Measurements from ENCODE around the gene PTPRK. TPM values are rescaled to one million over a fixed set of nuclear protein-coding genes. Genes with fewer than 3 reads are reported as not detected.

The PTPRK gene
- total and polyA plus RNA-seq, 2 of the 13 experiments (the other 11 are each of a cell fraction or from before 2014, with no cell fraction given), result 43.6 to 98.3 TPM

GRCh38 chr6:128062882-128063603 is 457.4 kb downstream of the PTPRK start (continued):
- TF ChIP-seq, protein P1, sequence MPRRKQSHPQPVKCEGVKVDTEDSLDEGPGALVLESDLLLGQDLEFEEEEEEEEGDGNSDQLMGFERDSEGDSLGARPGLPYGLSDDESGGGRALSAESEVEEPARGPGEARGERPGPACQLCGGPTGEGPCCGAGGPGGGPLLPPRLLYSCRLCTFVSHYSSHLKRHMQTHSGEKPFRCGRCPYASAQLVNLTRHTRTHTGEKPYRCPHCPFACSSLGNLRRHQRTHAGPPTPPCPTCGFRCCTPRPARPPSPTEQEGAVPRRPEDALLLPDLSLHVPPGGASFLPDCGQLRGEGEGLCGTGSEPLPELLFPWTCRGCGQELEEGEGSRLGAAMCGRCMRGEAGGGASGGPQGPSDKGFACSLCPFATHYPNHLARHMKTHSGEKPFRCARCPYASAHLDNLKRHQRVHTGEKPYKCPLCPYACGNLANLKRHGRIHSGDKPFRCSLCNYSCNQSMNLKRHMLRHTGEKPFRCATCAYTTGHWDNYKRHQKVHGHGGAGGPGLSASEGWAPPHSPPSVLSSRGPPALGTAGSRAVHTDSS (CRISPR knock-in tag; conservative IDR thresholded peaks at IDR 0.05), result no peak
- TF ChIP-seq CCDC6 (CRISPR knock-in tag; IDR thresholded peaks at IDR 0.05) (no peak), NCOA2 (CRISPR knock-in tag; IDR thresholded peaks at IDR 0.05) (peak; percentile 97), ZNF530 (CRISPR knock-in tag; IDR thresholded peaks at IDR 0.05; ENCODE audit: low read depth) (no peak), RAD51 (IDR thresholded peaks at IDR 0.05; ENCODE audit: borderline replicate concordance) (no peak), ZNF101 (CRISPR knock-in tag; IDR thresholded peaks at IDR 0.05; ENCODE audit: borderline replicate concordance, low read depth) (0 out of 2 replicates have a peak, but pooled peaks have one; percentile 53), HNRNPUL1 (IDR thresholded peaks at IDR 0.05; ENCODE audit: low read depth, low read length) (no peak), ZNF546 (CRISPR knock-in tag; conservative IDR thresholded peaks at IDR 0.05) (no peak), ETS1 (CRISPR knock-in tag; IDR thresholded peaks at IDR 0.05) (no peak), MAFG (CRISPR knock-in tag; IDR thresholded peaks at IDR 0.05) (no peak), SSRP1 (CRISPR knock-in tag; IDR thresholded peaks at IDR 0.05) (peak; percentile 72; the same call in 1 of the 2 replicates), JUN (CRISPR knock-in tag; IDR thresholded peaks at IDR 0.05) (peak; percentile 93), ZFP37 (CRISPR knock-in tag; IDR thresholded peaks at IDR 0.05; ENCODE audit: borderline replicate concordance) (no peak), ZNF260 (CRISPR knock-in tag; IDR thresholded peaks at IDR 0.05; ENCODE audit: borderline replicate concordance, low read depth) (no peak), SMC3 (IDR thresholded peaks at IDR 0.05; ENCODE audit: low read length) (no peak), SMYD3 (CRISPR knock-in tag; IDR thresholded peaks at IDR 0.05) (peak; percentile 90; the same call in 1 of the 2 replicates)
- TF ChIP-seq, protein P2, sequence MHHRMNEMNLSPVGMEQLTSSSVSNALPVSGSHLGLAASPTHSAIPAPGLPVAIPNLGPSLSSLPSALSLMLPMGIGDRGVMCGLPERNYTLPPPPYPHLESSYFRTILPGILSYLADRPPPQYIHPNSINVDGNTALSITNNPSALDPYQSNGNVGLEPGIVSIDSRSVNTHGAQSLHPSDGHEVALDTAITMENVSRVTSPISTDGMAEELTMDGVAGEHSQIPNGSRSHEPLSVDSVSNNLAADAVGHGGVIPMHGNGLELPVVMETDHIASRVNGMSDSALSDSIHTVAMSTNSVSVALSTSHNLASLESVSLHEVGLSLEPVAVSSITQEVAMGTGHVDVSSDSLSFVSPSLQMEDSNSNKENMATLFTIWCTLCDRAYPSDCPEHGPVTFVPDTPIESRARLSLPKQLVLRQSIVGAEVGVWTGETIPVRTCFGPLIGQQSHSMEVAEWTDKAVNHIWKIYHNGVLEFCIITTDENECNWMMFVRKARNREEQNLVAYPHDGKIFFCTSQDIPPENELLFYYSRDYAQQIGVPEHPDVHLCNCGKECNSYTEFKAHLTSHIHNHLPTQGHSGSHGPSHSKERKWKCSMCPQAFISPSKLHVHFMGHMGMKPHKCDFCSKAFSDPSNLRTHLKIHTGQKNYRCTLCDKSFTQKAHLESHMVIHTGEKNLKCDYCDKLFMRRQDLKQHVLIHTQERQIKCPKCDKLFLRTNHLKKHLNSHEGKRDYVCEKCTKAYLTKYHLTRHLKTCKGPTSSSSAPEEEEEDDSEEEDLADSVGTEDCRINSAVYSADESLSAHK (CRISPR knock-in tag; IDR thresholded peaks at IDR 0.05; ENCODE audit: borderline replicate concordance), result no peak
- TF ChIP-seq, protein P3, sequence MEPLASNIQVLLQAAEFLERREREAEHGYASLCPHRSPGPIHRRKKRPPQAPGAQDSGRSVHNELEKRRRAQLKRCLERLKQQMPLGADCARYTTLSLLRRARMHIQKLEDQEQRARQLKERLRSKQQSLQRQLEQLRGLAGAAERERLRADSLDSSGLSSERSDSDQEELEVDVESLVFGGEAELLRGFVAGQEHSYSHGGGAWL (CRISPR knock-in tag; IDR thresholded peaks at IDR 0.05), result no peak
- TF ChIP-seq, protein P4, sequence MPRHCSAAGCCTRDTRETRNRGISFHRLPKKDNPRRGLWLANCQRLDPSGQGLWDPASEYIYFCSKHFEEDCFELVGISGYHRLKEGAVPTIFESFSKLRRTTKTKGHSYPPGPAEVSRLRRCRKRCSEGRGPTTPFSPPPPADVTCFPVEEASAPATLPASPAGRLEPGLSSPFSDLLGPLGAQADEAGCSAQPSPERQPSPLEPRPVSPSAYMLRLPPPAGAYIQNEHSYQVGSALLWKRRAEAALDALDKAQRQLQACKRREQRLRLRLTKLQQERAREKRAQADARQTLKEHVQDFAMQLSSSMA (CRISPR knock-in tag; IDR thresholded peaks at IDR 0.05), result no peak
- TF ChIP-seq, protein P5, sequence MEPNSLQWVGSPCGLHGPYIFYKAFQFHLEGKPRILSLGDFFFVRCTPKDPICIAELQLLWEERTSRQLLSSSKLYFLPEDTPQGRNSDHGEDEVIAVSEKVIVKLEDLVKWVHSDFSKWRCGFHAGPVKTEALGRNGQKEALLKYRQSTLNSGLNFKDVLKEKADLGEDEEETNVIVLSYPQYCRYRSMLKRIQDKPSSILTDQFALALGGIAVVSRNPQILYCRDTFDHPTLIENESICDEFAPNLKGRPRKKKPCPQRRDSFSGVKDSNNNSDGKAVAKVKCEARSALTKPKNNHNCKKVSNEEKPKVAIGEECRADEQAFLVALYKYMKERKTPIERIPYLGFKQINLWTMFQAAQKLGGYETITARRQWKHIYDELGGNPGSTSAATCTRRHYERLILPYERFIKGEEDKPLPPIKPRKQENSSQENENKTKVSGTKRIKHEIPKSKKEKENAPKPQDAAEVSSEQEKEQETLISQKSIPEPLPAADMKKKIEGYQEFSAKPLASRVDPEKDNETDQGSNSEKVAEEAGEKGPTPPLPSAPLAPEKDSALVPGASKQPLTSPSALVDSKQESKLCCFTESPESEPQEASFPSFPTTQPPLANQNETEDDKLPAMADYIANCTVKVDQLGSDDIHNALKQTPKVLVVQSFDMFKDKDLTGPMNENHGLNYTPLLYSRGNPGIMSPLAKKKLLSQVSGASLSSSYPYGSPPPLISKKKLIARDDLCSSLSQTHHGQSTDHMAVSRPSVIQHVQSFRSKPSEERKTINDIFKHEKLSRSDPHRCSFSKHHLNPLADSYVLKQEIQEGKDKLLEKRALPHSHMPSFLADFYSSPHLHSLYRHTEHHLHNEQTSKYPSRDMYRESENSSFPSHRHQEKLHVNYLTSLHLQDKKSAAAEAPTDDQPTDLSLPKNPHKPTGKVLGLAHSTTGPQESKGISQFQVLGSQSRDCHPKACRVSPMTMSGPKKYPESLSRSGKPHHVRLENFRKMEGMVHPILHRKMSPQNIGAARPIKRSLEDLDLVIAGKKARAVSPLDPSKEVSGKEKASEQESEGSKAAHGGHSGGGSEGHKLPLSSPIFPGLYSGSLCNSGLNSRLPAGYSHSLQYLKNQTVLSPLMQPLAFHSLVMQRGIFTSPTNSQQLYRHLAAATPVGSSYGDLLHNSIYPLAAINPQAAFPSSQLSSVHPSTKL (CRISPR knock-in tag; IDR thresholded peaks at IDR 0.05), result peak; percentile 99

Measured in HepG2 (cell line).